Left ventricle myocardium inferior (tissue), 1 donor: ENCODE data around the gene THUMPD2. TPM values are rescaled to one million over a fixed set of nuclear protein-coding genes. Genes with fewer than 3 reads are reported as not detected.

Experiments used
- DNase-seq: peaks from one replicate; pipeline ENCODE4 v3.0.0-alpha.2; 2020
- H3K27ac ChIP-seq: fragments of 200-600 bp; replicated peaks from 2 replicates; pipeline ENCODE4 v1.8.0; 2021
- H3K27me3 ChIP-seq: fragments of 200-600 bp; 2 replicates; pipeline ENCODE4 v1.8.0; 2021; ENCODE audit warnings: low read depth
- H3K36me3 ChIP-seq: fragments of 200-600 bp; 2 replicates; pipeline ENCODE4 v1.8.0; 2021
- H3K4me1 ChIP-seq: fragments of 200-600 bp; 2 replicates; pipeline ENCODE4 v1.8.0; 2021
- H3K4me3 ChIP-seq: fragments of 200-600 bp; 2 replicates; pipeline ENCODE4 v1.8.0; 2021; ENCODE audit warnings: mild to moderate bottlenecking, moderate library complexity
- H3K9me3 ChIP-seq: fragments of 200-600 bp; replicated peaks from 2 replicates; pipeline ENCODE4 v1.8.0; 2021
- intact Hi-C: fragments of 100-400 bp; cut with micrococcal nuclease; formaldehyde crosslinking; loops from one replicate; pipeline ENCODE4 v1.11.0; 2022
- total RNA-seq: library from RNA; stranded (reverse); fragmentation: NEBNext Ultra II Directional; extraction: Animal tissue kit (Norgen Biotek cat#: 25700); gene quantifications from one replicate; pipeline ENCODE4 v1.2.1, GENCODE V29; 2021
- TF ChIP-seq, protein P1 (sequence below): fragments of 200-600 bp; IDR thresholded peaks from 2 replicates; pipeline ENCODE4 v1.8.0; 2021; ENCODE audit warnings: antibody characterized with exemption, mild to moderate bottlenecking, borderline replicate concordance
- donor health status: DM: no; HTN: yes; CAD: no; lungs with severe emphysema.

The THUMPD2 gene
- total RNA-seq, 1 donor from 2014 or later = 5.9 TPM

GRCh38 chr2:39693245-39693644 lies 85.8 kb downstream of the THUMPD2 start:
- H3K27me3 ChIP-seq = no peaks in the 10 kb centered on the region
- H3K36me3 ChIP-seq = no peaks in the 10 kb centered on the region
- intact Hi-C loops = loop anchor here (10.0 kb wide), 2 partner anchors 178 to 318 kb away; no protein-coding TSS in a partner anchor
- H3K4me3 ChIP-seq = no peak overlapping the region
- H3K4me1 ChIP-seq = peaks cover 31% of the 10 kb centered on the region
- no peak for DNase-seq
- H3K27ac ChIP-seq = no peak overlapping the region
- TF ChIP-seq, protein P1, sequence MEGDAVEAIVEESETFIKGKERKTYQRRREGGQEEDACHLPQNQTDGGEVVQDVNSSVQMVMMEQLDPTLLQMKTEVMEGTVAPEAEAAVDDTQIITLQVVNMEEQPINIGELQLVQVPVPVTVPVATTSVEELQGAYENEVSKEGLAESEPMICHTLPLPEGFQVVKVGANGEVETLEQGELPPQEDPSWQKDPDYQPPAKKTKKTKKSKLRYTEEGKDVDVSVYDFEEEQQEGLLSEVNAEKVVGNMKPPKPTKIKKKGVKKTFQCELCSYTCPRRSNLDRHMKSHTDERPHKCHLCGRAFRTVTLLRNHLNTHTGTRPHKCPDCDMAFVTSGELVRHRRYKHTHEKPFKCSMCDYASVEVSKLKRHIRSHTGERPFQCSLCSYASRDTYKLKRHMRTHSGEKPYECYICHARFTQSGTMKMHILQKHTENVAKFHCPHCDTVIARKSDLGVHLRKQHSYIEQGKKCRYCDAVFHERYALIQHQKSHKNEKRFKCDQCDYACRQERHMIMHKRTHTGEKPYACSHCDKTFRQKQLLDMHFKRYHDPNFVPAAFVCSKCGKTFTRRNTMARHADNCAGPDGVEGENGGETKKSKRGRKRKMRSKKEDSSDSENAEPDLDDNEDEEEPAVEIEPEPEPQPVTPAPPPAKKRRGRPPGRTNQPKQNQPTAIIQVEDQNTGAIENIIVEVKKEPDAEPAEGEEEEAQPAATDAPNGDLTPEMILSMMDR = no peak
- H3K9me3 ChIP-seq = peaks cover 18% of the 10 kb centered on the region

GRCh38 chr2:39689876-39690275 lies 89.2 kb downstream of the THUMPD2 start:
- intact Hi-C loops = loop anchor here (10.0 kb wide), 2 partner anchors 175 to 315 kb away; no protein-coding TSS in a partner anchor
- H3K36me3 ChIP-seq = no peaks in the 10 kb centered on the region
- no peak overlapping the region for H3K4me3 ChIP-seq
- DNase-seq = no peak
- peaks cover 18% of the 10 kb centered on the region for H3K9me3 ChIP-seq
- H3K27ac ChIP-seq = no peak overlapping the region
- no peaks in the 10 kb centered on the region for H3K27me3 ChIP-seq
- peaks cover 12% of the 10 kb centered on the region for H3K4me1 ChIP-seq
- TF ChIP-seq, protein P1 = no peak

- no peak overlapping the region for H3K4me3 ChIP-seq
- H3K36me3 ChIP-seq = no peaks in the 10 kb centered on the region
- intact Hi-C loops = no loop called here
- TF ChIP-seq, protein P1 = no peak
- H3K27me3 ChIP-seq = no peaks in the 10 kb centered on the region
- H3K27ac ChIP-seq = no peak overlapping the region
- H3K4me1 ChIP-seq = peaks cover 16% of the 10 kb centered on the region
- no peak for DNase-seq
- peaks cover 18% of the 10 kb centered on the region for H3K9me3 ChIP-seq
Measured at GRCh38 chr2:39689272-39689841, 89.7 kb downstream of the THUMPD2 start.

DNA sequence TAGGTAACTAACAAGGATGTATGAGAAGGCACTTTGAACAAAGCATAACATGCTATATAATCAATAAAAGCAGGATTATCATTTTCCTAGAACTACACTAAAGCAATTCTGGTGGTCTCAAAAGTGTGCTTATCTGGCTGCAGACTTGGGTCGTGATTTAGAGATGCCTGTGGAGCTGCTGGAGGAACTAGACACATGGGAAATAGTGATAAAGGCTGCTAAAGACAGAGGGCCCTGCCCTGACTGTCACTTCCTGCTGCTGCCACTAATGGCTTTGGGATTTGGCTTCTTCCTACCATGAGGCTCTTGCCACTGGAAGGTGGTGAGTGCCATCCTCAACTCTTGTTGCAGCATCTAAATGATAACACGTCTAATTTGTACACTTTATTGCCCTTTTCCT lies 90.9 kb downstream of the THUMPD2 start:
- H3K27me3 ChIP-seq = no peaks in the 10 kb centered on the region
- H3K27ac ChIP-seq = no peak overlapping the region
- H3K36me3 ChIP-seq = no peaks in the 10 kb centered on the region
- peaks cover 18% of the 10 kb centered on the region for H3K9me3 ChIP-seq
- intact Hi-C loops = no loop called here
- DNase-seq = no peak
- H3K4me3 ChIP-seq = no peak overlapping the region
- TF ChIP-seq, protein P1 = no peak
- peaks cover 24% of the 10 kb centered on the region for H3K4me1 ChIP-seq

- intact Hi-C loops = no loop called here
- peaks cover 41% of the 10 kb centered on the region for H3K4me1 ChIP-seq
- H3K27me3 ChIP-seq = no peaks in the 10 kb centered on the region
- no peak for DNase-seq
- H3K27ac ChIP-seq = no peak overlapping the region
- TF ChIP-seq, protein P1 = no peak
- H3K4me3 ChIP-seq = no peak overlapping the region
- no peaks in the 10 kb centered on the region for H3K36me3 ChIP-seq
- H3K9me3 ChIP-seq = peaks cover 16% of the 10 kb centered on the region
Measured at GRCh38 chr2:39686456-39686855, 92.6 kb downstream of the THUMPD2 start.

Other genes with a start within 250 kb of the THUMPD2 start
- 3.6 TPM for gene TMEM178A, start 113.3 kb downstream of the THUMPD2 start, total RNA-seq